HL-60 (cell line): ENCODE measurements around the gene FBXO21.

Experiments used
- CTCF ChIP-seq: IDR thresholded peaks from one replicate; pipeline ENCODE4 v1.5.1; 2011; ENCODE audit warnings: low read length, control low read depth, inconsistent platforms; ENCODE audit not compliant: insufficient read depth
- POLR2AphosphoS5 ChIP-seq: IDR thresholded peaks from 2 replicates; pipeline ENCODE4 v1.6.1; 2012; ENCODE audit warnings: low read depth
- REST ChIP-seq: IDR thresholded peaks from 2 replicates; pipeline ENCODE4 v1.6.1; 2012; ENCODE audit warnings: low read depth; ENCODE audit not compliant: insufficient replicate concordance

- TF ChIP-seq POLR2AphosphoS5 (no peak), CTCF (peak; percentile 5), REST (no peak)
Measured at GRCh38 chr12:117100251-117100650, 90.0 kb downstream of the FBXO21 start.
